CD4-positive, alpha-beta T cell treated with Interleukin-4 for 4 hours (primary cell): ENCODE measurements around the gene FAAP20.

Experiments used
- DNase-seq: peaks from one replicate; pipeline ENCODE4 v3.0.0-alpha.2; 2020

The FAAP20 gene

DNA sequence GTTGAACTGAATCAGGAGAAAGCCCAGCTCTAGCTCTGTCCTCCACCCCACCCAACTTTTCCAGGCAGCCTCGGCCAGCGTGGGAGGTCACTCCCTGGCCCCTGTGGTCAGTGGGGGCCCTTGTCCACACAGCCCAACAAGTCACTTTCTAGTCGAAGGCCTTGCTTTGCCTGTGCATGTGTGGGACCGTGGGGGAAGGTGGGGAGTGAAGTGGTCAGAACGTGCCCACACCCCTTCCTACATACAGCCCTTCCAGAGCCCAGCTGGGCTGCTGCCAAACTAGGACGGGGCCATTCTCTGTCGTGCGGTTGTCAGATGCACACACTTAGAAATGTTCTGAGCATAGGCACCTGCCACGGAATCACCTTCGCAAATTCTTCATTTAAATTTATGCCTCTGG, 18.0 kb downstream of the FAAP20 start:
- no peak for DNase-seq

DNA sequence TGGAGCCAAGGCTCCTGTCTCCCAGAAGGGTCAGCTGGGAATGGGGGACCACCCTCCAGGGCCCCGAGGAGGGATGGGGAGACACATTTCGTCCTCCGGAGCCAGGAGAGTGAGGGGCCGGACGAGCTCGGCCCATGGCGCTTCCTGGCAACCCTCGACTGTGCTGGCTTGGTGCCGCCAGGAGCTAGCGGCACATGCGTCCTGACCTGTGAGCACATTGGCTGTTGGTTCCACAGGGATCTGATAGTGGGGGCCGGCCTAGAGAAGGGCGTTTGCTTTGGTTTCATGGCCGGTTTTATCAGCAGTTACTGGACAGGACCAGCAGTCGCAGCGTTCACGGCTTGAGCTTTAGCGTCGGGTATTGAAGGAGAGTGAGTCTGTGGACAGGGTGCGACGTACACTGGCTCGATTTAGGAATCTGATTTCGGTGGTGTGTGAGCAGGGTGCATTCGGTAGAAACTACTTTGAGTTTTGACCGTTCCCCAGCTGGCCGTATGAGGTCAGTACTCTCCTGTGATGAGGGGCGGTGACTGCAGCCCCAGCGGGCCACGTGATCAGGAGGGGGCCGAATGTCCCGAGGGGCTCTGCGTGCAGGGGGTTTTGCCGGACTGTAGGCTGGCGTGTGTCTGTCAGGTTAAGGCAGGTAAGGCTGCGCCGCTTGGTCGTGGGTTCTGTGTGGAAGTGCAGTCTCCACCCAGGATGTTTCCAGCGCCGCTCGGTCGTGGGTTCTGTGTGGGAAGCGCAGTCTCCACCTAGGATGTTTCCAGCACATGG, 18.7 kb downstream of the FAAP20 start:
- DNase-seq: no peak

DNA sequence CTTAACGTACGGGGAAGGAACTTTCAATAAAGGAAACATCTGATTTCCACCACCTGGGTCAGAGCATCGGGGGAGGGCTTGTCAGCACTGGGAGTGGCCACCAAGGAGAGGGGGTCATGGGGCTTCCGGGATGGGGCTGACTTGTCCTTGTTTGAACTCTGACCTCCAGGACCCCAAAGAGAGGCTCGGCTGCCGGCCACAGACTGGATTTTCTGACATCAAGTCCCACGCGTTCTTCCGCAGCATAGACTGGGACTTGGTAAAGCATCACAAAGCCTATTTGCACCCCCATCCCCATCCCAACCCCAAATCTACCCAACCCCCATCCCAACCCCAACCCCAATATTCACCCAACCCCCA, 19.5 kb downstream of the FAAP20 start:
- no peak for DNase-seq

DNA sequence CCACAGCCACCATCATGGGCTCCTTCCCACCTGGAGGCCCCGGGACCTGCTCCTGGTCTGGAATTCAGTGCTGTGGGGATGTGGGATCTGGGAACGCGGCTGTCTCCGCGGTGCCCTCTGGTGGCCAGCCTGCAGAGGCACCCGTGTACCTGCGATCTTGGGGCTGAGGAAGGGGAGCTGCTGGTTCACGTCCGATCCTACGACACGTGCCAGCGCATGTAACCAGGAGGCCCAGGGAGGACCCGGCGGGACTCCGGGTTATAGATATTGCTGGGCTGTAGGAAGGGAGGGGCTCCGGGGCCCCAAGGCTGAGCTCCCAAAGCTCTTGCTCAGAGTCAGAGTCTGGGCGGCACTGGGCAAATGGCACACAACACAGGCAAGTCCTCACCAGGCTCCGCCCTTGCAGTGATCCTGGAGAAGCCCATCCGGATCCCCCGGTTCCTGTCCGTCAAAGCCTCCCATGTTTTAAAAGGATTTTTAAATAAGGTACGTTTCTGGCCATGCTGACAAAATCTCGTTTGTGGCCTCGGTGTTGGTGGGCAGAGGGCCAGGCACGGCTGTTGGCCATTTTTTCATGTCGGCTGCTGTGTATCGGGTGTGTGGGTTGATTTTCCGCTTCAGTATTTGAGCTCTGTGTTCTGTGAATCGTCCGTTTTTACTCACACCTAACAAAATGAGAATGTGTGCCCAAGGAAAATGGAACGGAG, 20.1 kb downstream of the FAAP20 start:
- no peak for DNase-seq

DNA sequence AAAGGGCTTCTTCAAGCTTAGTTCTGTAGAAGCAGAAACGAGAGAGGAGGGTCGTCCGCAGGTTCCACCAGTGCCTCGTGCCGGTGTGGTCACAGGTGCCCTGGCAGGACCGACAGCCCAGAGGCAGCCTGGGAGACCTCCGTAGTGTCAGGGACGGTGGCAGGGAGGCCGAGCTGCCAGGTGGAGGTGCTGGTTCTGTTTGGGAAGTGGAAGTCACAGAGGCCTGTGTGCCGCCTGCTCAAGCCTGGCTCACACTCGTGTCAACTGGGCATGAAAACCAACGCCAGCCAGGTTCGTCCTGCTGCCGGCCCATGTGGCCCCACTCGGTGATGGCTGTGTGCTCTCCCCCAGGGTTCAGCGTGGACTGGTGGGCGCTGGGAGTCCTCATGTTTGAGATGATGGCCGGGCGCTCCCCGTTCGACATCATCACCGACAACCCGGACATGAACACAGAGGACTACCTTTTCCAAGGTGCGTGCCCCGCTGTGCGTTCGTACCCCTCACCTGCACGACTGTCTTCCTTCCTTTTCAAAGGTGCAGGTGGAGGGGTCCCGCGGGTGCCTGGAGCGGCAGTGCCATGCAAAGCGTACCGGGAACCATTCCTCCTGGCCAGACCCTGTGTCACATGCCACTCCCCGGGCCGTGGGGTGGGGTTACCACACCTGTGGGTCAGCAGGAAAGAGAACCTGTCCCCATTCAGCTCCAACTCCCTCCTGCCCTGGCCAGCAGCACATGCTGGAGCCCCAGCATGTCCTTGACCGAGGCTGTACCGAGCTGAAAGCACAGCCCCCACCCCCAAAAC, 20.8 kb downstream of the FAAP20 start:
- no peak for DNase-seq

DNA sequence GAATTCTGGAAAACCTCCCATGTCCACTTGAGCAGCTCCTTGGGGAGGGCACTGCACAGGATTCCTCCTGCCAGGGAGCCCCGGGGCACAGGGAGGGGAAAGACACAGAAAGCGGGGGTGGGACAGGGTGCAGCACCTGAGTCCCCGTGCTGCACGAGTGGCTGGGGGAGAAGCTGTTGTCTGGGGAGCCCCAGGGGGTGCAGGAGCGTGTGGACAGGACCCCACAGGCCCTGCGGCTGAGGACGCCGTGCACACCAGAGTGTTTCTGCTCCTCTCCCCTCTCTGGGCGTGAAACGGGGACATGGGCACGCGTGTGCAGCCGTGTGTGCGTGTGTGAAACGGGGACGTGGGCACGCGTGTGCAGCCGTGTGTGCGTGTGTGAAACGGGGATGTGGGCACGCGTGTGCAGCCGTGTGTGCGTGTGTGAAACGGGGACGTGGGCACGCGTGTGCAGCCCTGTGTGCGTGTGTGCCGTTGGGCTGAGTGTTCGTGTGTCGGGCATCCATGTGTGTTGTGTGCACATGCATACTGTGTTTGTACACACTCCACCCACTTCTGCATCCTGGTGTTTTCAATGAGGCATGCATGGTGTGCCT, 21.9 kb downstream of the FAAP20 start:
- no peak for DNase-seq

DNA sequence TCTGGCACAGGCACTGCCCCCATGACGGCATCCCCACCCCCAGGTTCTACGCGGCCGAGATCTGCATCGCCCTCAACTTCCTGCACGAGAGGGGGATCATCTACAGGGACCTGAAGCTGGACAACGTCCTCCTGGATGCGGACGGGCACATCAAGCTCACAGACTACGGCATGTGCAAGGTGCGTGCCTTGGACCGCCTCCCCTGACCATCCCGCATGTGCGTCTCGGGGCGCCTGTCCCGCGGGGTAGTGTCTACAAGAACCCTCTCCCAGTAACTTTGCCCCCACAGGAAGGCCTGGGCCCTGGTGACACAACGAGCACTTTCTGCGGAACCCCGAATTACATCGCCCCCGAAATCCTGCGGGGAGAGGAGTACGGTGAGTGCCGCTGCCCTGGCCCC, 22.6 kb downstream of the FAAP20 start:
- DNase-seq: no peak

DNA sequence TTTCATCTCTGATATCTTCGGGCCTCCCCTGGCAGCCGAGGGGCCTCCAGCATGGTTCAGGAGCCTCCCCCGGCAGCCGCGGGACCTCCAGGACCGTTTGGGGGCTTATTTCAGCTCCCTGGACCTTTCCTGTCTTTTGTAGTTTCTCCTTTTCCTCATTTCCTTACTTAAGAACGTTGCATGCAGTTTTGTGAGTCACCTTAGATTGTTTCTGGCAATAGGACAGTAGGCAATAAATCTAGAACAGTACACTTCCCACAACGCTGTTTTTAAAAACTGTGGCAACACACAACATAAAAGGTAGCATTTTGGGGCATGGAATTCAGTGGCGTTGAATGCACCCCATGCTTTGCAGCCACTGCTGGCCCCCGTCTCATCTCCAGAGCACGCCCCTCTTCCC, 24.4 kb downstream of the FAAP20 start:
- no peak for DNase-seq

DNA sequence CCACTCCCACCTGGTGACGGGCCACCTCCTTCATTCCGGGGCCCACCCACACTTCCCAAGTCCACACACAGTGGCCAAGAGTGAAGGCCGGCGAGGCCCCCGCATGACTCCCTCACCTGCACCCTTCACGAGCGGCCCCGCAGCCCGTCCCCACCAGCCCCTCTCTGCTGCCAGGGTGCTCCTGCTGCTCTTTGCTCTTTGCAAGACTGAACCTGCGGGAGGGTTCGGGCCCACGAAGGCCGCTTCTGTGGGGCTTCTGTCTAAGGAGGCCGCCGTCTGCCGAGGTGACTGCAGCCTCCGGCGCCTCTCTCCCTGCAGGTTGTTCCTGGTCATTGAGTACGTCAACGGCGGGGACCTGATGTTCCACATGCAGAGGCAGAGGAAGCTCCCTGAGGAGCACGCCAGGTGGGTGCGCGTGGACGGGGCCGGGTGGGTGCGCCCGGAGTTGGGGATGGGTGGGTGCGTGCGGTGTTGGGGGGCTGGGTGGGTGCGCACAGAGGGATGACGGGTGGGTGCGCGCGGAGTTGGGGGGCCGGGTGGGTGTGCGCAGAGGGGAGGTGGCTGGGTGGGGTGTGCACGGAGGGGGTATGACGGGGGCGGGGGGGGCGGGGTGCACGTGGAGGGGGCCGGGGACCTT, 25.3 kb downstream of the FAAP20 start:
- no peak for DNase-seq

DNA sequence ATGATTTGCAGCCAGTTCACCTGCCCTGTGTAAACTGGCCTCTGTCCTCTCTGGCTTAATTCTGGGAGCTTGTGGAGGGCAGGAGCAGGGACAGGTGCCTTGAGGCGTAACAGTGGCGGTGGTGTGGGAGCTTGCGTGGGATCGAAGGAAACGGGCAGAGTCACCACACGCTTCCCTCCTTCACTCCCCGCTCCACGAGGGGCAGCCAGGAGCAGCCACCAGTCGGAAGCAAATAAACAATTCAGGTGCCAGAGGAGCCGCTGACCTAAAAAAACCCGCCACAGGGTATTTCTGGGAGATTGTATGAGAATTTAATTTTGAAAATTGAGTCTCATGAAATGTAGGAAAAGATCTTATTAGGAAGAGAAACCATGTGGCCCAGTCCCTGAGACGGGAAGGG, 26.0 kb downstream of the FAAP20 start:
- no peak for DNase-seq

DNA sequence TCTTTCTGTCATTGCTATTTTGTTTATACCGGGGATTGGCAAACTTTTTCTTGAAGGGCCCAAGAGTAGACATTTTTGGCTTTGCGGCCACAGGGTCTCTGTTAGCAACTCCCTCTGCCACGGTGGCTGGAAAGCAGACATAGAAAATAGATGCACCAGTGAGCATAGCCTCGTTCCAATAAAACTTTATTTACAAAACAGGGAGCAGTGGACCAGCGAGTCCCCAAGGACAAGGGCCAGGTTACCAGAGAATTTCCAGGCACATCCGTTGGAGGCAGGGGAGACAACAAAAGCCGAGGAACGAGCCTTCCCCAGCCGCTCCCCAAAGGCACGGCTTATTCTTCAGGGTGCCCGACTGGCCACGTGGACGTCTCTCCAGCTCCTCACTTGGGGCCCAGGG, 26.5 kb downstream of the FAAP20 start:
- no peak for DNase-seq

DNA sequence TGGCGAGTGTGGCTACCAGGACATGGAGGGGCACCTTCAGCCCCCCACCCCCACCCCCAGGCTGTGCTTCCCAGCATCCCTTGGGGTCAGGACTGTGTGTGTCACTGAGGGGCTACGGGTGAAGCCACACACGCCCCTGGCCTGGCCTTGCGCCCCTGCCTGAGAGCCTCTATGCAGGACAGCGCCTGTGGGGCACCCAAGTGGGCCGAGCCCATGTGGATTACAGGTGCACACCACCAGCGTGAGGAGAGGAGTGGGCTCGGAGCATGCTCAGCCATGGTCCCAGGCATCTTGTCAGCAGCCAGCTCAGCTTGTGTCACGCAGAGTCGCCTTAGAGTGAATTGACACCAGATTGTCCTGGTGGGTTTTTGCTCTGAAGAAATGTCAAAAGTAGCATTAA, 27.9 kb downstream of the FAAP20 start:
- no peak for DNase-seq

DNA sequence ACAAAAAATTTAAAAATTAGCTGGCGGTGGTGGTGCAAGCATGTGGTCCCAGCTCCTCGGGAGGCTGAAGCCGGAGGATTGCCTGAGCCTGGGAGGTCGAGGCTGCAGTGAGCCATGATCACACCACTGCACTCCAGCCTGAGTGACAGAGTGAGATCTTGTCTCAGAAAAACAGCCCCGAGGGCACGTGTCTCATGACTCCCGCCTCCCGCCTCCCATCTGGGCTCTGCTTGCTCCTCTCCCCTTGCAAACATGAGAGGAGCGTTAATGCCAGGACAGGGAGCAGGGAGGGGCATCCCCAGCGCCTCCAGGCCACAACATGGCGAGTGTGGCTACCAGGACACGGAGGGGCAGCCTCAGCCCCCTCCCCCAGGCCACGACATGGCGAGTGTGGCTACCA, 28.3 kb downstream of the FAAP20 start:
- DNase-seq: no peak

DNA sequence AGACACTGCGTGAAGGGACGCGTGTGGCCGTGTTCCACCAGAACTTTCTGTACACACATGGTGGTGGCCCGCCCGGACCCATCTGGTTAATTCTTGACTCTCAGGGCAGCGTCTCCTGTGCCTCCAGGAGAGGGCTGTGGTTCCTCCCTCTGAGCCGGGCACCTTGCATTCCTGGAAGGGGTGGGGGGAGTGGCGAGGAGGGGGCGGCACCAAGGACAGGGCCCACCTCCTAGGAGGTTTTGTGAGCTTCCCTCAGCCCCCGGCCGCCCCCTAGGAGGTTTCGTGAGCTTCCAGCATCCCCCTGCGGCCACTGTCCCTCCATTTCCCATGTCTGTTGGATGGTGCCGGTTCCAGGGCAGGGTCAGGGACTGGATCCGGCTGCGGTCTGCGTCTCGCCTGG, 28.9 kb downstream of the FAAP20 start:
- no peak for DNase-seq

DNA sequence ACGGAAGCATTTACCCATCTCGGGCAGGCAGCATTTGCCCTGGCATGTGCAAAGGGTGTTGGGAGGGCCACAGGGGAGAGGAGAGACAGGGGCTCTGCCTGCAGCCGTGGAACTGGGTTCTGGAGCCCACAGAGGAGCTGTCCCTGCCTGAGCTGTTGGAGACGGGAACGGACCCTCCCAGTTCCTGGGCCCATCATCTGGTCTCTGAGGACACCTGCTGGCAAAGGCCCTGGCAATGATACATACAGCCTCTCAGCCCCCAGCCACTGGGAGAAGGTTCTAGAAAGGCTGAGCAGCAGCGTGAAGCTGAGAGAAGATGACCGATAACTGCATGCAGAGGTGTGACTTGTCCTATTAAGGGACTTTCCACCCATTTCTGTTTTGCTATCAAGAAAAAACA, 31.4 kb downstream of the FAAP20 start:
- no peak for DNase-seq

DNA sequence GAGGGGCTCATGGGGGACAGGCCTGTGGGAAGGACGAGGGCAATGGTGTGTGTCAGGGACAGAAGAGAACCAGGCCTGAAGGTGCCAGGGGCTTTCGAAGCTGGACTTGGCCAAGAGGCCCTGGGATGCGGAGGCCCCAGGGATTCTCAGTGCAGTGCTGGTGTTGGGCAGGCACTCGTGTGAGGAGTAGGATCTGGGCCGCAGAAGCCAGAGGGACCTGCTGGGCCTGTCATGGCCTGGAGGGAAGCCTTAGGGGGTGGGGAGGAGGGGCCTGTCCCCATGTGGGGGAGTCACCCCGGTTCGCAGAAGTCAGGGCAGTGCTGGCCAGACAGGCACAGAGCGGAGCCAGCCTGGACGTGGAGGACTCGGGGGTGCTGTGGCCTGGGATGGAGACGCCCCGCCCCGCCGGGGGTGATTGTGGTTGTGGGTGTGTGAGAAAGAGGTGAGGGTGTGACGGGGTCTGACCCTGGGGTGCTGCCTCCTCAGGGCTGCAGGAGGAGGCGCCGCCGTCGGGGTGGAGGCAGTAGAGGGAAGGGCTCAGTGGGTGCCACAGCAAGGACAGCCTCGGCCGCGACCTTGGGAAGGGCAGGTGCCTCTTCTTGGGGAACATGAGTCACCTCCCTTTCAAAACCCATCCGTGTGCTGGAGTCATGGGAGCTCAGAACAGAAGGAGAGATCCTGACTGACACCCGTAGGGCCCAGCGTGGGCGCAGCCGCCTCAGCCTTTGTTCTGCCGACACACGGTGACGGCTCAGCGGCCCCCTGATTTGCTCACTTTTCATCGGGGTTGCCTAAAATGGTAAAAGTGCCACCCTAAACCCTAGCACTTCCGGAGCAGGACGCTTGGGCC, 33.9 kb downstream of the FAAP20 start:
- no peak for DNase-seq

DNA sequence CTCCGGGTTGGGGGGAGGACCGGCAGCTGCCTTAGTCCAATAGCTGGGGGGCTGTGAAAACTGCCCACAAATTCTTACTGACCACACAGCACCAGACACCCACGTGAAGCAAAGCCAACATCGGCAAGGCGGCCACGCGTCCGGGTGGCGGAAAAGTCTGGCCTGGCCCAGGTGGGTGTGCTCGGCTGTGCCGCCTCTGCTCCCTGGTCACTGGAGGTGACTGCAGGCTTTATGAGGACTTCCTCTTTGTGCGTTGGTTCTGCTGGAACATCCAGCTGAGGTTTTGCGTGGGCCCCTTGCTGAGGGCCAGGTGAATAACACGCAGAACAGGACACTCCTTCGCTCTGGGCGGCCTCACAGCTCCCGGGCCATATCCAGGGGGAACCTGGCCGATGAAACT, 35.4 kb downstream of the FAAP20 start:
- DNase-seq: no peak

DNA sequence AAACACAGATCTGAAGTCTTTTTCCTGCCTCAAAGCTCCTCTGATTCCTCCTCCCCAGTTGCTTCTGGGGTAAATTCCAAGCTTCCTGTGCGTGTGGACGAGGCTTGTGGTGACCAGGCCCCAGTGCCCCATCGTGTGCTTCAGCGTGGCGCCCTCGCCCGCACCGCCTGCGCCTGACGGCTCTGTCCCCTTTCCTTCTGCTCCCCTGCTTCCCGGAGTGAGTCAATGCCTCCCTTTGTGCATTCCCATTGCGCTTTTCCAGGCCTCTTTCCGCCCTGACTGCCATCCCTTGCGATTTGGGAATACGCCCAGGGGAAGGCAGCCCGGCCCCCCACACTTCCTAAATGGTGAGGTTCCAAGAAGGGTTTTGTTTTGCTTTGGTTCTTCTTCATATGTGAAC, 36.3 kb downstream of the FAAP20 start:
- DNase-seq: no peak

DNA sequence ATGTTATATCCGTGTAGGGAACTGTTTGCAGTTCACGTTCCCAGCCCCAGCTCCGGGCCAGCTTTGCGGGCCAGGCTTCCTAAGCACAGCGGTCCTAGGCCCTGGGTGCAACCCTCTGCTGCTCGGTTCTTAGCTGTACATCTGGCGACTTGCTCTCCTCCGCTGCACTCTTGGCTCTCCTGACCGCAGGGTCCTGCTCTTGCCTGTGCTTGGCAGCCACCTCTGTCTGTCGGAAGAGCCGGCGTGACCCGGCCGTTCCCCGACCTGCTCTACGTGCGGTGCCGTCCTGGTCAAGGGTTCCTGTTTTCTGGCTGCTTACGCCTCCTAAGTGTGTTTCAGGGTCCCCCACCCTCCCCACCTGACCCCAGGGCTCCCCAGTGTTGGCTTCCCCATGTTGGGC, 36.7 kb downstream of the FAAP20 start:
- no peak for DNase-seq

DNA sequence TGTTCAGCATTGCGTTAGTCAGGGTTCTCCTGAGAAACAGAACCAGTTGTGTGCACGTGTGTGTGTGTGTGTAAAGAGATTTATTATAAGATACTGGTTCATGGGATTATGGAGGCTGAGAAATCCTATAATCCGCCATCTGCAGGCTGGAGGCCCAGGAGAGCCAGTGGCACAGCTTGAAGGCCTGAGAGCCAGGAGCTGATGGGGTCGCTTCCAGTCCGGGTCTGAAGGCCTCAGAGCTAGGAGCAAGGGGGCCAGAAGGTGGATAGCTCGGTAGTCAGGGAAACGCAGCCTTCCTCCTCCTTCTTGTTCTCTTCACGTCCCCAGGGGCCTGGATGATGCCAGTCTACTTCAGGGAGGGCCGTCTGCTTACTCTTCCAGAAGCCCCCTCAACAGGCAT, 37.7 kb downstream of the FAAP20 start:
- no peak for DNase-seq

DNA sequence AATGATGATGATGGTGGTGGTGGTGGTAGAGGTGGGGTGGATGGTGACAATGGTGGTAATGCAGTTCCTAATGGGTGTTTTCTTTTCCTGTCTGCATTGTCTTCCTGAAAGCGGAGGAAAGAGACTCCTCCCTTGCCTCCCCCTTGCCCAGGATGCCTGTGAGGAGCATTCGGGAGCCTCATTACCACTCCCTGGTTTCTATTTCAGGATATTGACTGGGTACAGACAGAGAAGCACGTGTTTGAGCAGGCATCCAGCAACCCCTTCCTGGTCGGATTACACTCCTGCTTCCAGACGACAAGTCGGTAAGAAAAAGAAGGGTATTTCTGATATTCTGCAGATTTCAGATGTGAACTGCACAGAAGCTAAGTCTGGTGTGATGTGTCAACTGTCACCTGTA, 38.8 kb downstream of the FAAP20 start:
- no peak for DNase-seq

DNA sequence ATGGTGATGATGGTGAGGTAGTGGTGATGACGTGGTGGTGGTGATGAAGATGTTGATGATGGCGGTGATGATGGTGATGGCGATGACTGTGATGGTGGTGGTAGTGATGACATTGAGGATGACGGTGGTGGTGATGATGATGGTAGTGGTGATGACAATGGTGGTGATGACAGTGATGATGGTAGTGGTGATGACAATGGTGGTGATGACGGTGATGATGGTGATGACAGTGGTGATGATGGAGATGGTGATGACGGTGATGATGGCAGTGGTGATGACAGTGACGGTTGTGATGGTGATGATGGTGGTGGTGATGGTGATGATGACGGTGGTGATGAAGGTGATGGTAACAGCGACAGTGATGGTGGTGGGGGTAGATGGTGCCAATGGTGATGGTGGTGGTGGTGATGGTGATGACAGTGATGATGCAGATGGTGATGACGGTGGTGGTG, 39.4 kb downstream of the FAAP20 start:
- no peak for DNase-seq
